ENCODE measurements around the gene BMAL1. TPM values are rescaled to one million over a fixed set of nuclear protein-coding genes. Genes with fewer than 3 reads are reported as not detected.

Gene BMAL1
- total and polyA plus RNA-seq, 2 of the 4 experiments (the other 2 are of a cell fraction), result 8.8 to 9.9 TPM

DNA sequence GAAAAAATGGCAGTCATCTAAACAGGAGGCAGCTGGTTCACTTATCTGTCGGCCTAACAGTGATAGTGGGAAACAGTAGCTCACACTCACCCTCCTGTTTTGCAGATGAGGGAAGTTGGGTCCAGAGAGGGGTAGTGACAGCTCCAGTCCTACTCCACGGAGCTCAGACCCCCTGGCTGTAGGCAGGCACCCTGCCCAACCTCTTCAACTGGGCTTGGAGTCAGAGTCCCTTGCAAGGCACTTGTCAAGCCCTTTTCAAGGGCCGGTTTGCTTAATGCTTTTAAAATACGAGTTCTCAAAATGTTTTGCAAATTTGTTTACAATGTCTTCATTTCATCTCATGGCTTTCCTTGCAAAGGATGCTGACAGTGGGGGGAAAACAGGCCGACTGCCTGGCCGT lies 75.1 kb downstream of the BMAL1 start:
- no peak overlapping the region for H3K23ac ChIP-seq (ENCODE audit: low read depth, low read length)
- no peak overlapping the region for H3K4me2 ChIP-seq (ENCODE audit: low read depth, low read length)
- ATAC-seq (ENCODE audit: low read depth) (no peak), DNase-seq (no peak)
- H3K4me1 ChIP-seq (ENCODE audit: control insufficient read depth, insufficient read depth, low read length), result no peaks in the 10 kb centered on the region; the same call in 1 of the 2 replicates
- H2AK9ac ChIP-seq (replicated peaks; ENCODE audit: low read depth, low read length, poor library complexity), result no peak overlapping the region
- H3K14ac ChIP-seq (replicated peaks; ENCODE audit: low read depth, low read length), result no peak overlapping the region
- intact Hi-C loops (cut with micrococcal nuclease) (no loop called here), in situ Hi-C loops (cut with MboI; ENCODE audit: low sequenced_read_pairs) (no loop called here), dilution Hi-C loops (cut with HindIII; ENCODE audit: low sequenced_read_pairs, unreplicated experiment) (no loop called here)
- no peak overlapping the region for H3K4ac ChIP-seq (ENCODE audit: low read depth, low read length)
- no peak overlapping the region for H3K18ac ChIP-seq (ENCODE audit: low read depth, low read length)
- H2BK20ac ChIP-seq (ENCODE audit: low read depth, low read length), result no peak overlapping the region
- H2BK5ac ChIP-seq (ENCODE audit: low read depth, low read length, poor library complexity, severe bottlenecking), result no peak overlapping the region
- WGBS, 2 experiments (ENCODE audit: extremely low coverage in 2 of 2, insufficient read length in 1 of 2), result 0% methylated on average over 1 of the region's 6 CpGs; no CpG with 5 or more reads in 1 of the 2 experiments
- H3K36me3 ChIP-seq (ENCODE audit: control insufficient read depth, insufficient read depth, low read length), result peaks cover 12% of the 10 kb centered on the region
- no peaks in the 10 kb centered on the region for H4K20me1 ChIP-seq (ENCODE audit: insufficient read depth, low read length)
- H3K9me1 ChIP-seq (ENCODE audit: insufficient read depth, low read length), result peaks cover 2% of the 10 kb centered on the region; the same call in 1 of the 2 replicates
- no peak overlapping the region for H2AFZ ChIP-seq (replicated peaks; ENCODE audit: low read length, poor library complexity)
- peaks cover 4 to 11% of the 10 kb centered on the region in 2 experiments; a peak in 2 of 4 replicates for H3K79me1 ChIP-seq (ENCODE audit: low read depth in 1 of 2, low read length in 2 of 2)
- H2BK15ac ChIP-seq (ENCODE audit: low read depth, low read length), result no peak overlapping the region
- POLR2A ChIA-PET (ENCODE audit: unreplicated experiment), result no interaction called here
- no peak overlapping the region for H2AK5ac ChIP-seq (ENCODE audit: low read depth, low read length)
- no peaks in the 10 kb centered on the region for H3K27me3 ChIP-seq (ENCODE audit: control insufficient read depth, insufficient read depth, low read length)
- H4K91ac ChIP-seq (ENCODE audit: insufficient read depth, low read depth, low read length), result no peak overlapping the region
- no peak overlapping the region for H3K9ac ChIP-seq (ENCODE audit: low read depth, low read length)
- H3K27ac ChIP-seq (ENCODE audit: insufficient read depth, low read length), result no peak overlapping the region
- CTCF ChIA-PET, result interaction anchor here (0.9 to 3.3 kb wide), 2 partner anchors 9 to 142 kb away, joined by 3 to 10 read pairs; no protein-coding TSS in a partner anchor
- no peak overlapping the region for H4K5ac ChIP-seq (ENCODE audit: low read depth, low read length)
- no peak overlapping the region for H4K8ac ChIP-seq (ENCODE audit: low read depth in 2 of 2, low read length in 2 of 2)
- no peak overlapping the region for H2BK120ac ChIP-seq (ENCODE audit: low read depth, low read length)
- H3K9me3 ChIP-seq (ENCODE audit: control insufficient read depth, insufficient read depth, low read length), result no peaks in the 10 kb centered on the region
- no peak overlapping the region for H3K56ac ChIP-seq (ENCODE audit: extremely low read depth, insufficient read depth, low read length)
- BruUV-seq (replicated peaks), result no TSS peak
- no peak overlapping the region for H3K4me3 ChIP-seq (ENCODE audit: insufficient read depth, low read depth, low read length)
- TF ChIP-seq MAFK (IDR thresholded peaks at IDR 0.05; ENCODE audit: low read depth, low read length), result no peak
- TF ChIP-seq CEBPB (IDR thresholded peaks at IDR 0.05; ENCODE audit: low read depth, low read length), result no peak
- TF ChIP-seq NFE2L2 (IDR thresholded peaks at IDR 0.05; ENCODE audit: low read depth, low read length), result no peak
- no peak for TF ChIP-seq RFX5 (IDR thresholded peaks at IDR 0.05; ENCODE audit: low read depth, low read length)
- TF ChIP-seq RCOR1 (IDR thresholded peaks at IDR 0.05; ENCODE audit: insufficient replicate concordance, low read length), result no peak
- TF ChIP-seq, protein P1, sequence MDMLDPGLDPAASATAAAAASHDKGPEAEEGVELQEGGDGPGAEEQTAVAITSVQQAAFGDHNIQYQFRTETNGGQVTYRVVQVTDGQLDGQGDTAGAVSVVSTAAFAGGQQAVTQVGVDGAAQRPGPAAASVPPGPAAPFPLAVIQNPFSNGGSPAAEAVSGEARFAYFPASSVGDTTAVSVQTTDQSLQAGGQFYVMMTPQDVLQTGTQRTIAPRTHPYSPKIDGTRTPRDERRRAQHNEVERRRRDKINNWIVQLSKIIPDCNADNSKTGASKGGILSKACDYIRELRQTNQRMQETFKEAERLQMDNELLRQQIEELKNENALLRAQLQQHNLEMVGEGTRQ (IDR thresholded peaks at IDR 0.05; ENCODE audit: low read depth, low read length), result no peak
- TF ChIP-seq, protein P2, sequence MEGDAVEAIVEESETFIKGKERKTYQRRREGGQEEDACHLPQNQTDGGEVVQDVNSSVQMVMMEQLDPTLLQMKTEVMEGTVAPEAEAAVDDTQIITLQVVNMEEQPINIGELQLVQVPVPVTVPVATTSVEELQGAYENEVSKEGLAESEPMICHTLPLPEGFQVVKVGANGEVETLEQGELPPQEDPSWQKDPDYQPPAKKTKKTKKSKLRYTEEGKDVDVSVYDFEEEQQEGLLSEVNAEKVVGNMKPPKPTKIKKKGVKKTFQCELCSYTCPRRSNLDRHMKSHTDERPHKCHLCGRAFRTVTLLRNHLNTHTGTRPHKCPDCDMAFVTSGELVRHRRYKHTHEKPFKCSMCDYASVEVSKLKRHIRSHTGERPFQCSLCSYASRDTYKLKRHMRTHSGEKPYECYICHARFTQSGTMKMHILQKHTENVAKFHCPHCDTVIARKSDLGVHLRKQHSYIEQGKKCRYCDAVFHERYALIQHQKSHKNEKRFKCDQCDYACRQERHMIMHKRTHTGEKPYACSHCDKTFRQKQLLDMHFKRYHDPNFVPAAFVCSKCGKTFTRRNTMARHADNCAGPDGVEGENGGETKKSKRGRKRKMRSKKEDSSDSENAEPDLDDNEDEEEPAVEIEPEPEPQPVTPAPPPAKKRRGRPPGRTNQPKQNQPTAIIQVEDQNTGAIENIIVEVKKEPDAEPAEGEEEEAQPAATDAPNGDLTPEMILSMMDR (conservative IDR thresholded peaks at IDR 0.05; ENCODE audit: low read depth, low read length), result no peak

Measured in IMR-90 (cell line).